Prostate gland (tissue), 2 donors: Measurements from ENCODE around the gene BTG1. TPM values are rescaled to one million over a fixed set of nuclear protein-coding genes. Genes with fewer than 3 reads are reported as not detected.
"Not testable (repeated sequence)": the region's sequence is repeated elsewhere in the genome, so short reads cannot be mapped to it uniquely, and the experiment has no call there.

Experiments
- DNase-seq: peaks from one replicate; pipeline ENCODE4 v3.0.0-alpha.2; 2019; ENCODE audit warnings: low spot score
- H3K27ac ChIP-seq, 2 donors: fragments of 200-600 bp; sonication (generic); 2 replicates each; pipeline ENCODE4 v1.5.1; 2017 to 2019
- H3K27me3 ChIP-seq: fragments of 200-600 bp; sonication (generic); replicated peaks from 2 replicates; pipeline ENCODE4 v1.5.1; 2019; ENCODE audit not compliant: insufficient read depth
- H3K36me3 ChIP-seq, 2 donors: fragments of 200-600 bp; sonication (generic); 1 replicate in 1 of 2; 2 replicates in 1 of 2; pipeline versions ENCODE4 v1.5.1 to v1.8.1; 2017 to 2019
- H3K4me1 ChIP-seq: fragments of 200-600 bp; sonication (generic); replicated peaks from 2 replicates; pipeline ENCODE4 v1.5.1; 2019
- H3K4me3 ChIP-seq, 2 donors: fragments of 200-600 bp; sonication (generic); 2 replicates each; pipeline ENCODE4 v1.5.1; 2017 to 2019
- H3K9me3 ChIP-seq: fragments of 200-600 bp; sonication (generic); 2 replicates; pipeline ENCODE4 v1.5.1; 2017
- CTCF ChIP-seq, 4 experiments: fragments of 200-600 bp in 2 of 4; fragments of 450-650 bp in 2 of 4; sonication (generic) in 2 of 4; IDR thresholded peaks; 1 replicate in 3 of 4; 2 replicates in 1 of 4; pipeline ENCODE4 v1.5.1; 2016 to 2019; ENCODE audit warnings: antibody characterized with exemption in 4 of 4, mild to moderate bottlenecking in 2 of 4, moderate library complexity in 2 of 4
- POLR2A ChIP-seq: fragments of 450-650 bp; IDR thresholded peaks from one replicate; pipeline ENCODE4 v1.6.1; 2016; ENCODE audit warnings: antibody characterized with exemption, mild to moderate bottlenecking
- POLR2AphosphoS5 ChIP-seq: sonication (generic); formaldehyde crosslinking; IDR thresholded peaks from one replicate; pipeline ENCODE4 v1.6.1; 2017; ENCODE audit warnings: antibody characterized with exemption
- WGBS: methylation state at CpG from one replicate; pipeline ENCODE4 v1.1.5; 2018; 5-methylcytosine and 5-hydroxymethylcytosine counted together
- intact Hi-C: fragments of 100-400 bp; cut with DNase I; formaldehyde crosslinking; loops from one replicate; pipeline ENCODE4 v1.14.2; 2022
- small RNA-seq, 2 donors: library from RNA; depleted of rRNA; stranded (forward); fragments of <200 nt; gene quantifications; one replicate each; pipeline ENCODE3, GENCODE V24; 2016
- total RNA-seq, 2 donors: library from RNA; depleted of rRNA; stranded (reverse); fragments of >200 nt; gene quantifications; one replicate each; pipeline ENCODE4 v1.1.0, GENCODE V29; 2016

Gene BTG1
- total RNA-seq, 2 donors from 2014 or later = 52.7 to 56.9 TPM

GRCh38 chr12:92098594-92099380 lies 46.9 kb downstream of the BTG1 start:
- TF ChIP-seq CTCF (IDR thresholded peaks at IDR 0.05) = no peak
- no peak for TF ChIP-seq POLR2AphosphoS5
- no peak for TF ChIP-seq POLR2A
- 61% methylated on average over 1 of the region's 1 CpG for WGBS
- intact Hi-C loops = no loop called here
- Histone ChIP-seq H3K36me3 (no peaks in the 10 kb centered on the region), H3K9me3 (no peaks in the 10 kb centered on the region), H3K27ac (no peak overlapping the region), H3K27me3 (no peaks in the 10 kb centered on the region), H3K4me3 (no peak overlapping the region), H3K4me1 (no peaks in the 10 kb centered on the region)
- DNase-seq = no peak

GRCh38 chr12:92096346-92097136 lies 49.1 kb downstream of the BTG1 start:
- Histone ChIP-seq H3K4me1 (no peaks in the 10 kb centered on the region), H3K9me3 (no peaks in the 10 kb centered on the region), H3K4me3 (no peak overlapping the region), H3K36me3 (no peaks in the 10 kb centered on the region), H3K27ac (no peak overlapping the region), H3K27me3 (no peaks in the 10 kb centered on the region)
- DNase-seq = no peak
- WGBS = 69% methylated on average over 2 of the region's 2 CpGs
- TF ChIP-seq CTCF (IDR thresholded peaks at IDR 0.05) (no peak), POLR2AphosphoS5 (no peak), POLR2A (no peak)
- intact Hi-C loops = no loop called here

- Histone ChIP-seq H3K27ac (no peak overlapping the region), H3K27me3 (no peaks in the 10 kb centered on the region), H3K9me3 (no peaks in the 10 kb centered on the region), H3K36me3 (no peaks in the 10 kb centered on the region), H3K4me3 (no peak overlapping the region), H3K4me1 (no peaks in the 10 kb centered on the region)
- intact Hi-C loops = no loop called here
- WGBS = 42% methylated on average over 1 of the region's 1 CpG
- no peak for TF ChIP-seq POLR2A
- TF ChIP-seq POLR2AphosphoS5 = no peak
- no peak for TF ChIP-seq CTCF (IDR thresholded peaks at IDR 0.05)
- DNase-seq = no peak
Observed at GRCh38 chr12:92094751-92095161, 50.9 kb downstream of the BTG1 start.

- H3K4me3 ChIP-seq, DNase-seq, H3K36me3 ChIP-seq, H3K27me3 ChIP-seq, intact Hi-C loops, H3K27ac ChIP-seq, H3K9me3 ChIP-seq, H3K4me1 ChIP-seq: not testable (repeated sequence)
- WGBS = 74% methylated on average over 3 of the region's 3 CpGs
Observed at GRCh38 chr12:92094301-92094700, 51.3 kb downstream of the BTG1 start.

Small RNA genes lying within 50 kb of the gene (small RNA-seq; reads per million reads assigned to genes)
- gene RF00019 = 0 reads per million in 2 donors
